22Rv1 (cell line): Measurements from ENCODE around the gene RAD21L1.

Experiments used
- H3K27ac ChIP-seq: fragments of 450-650 bp; 2 replicates; pipeline ENCODE4 v1.5.1; 2017
- CTCF ChIP-seq: fragments of 450-650 bp; IDR thresholded peaks from 2 replicates; pipeline ENCODE4 v1.5.1; 2017; ENCODE audit warnings: mild to moderate bottlenecking
- ZFX ChIP-seq: fragments of 450-650 bp; IDR thresholded peaks from 2 replicates; pipeline ENCODE4 v1.6.1; 2017; ENCODE audit warnings: antibody characterized with exemption, borderline replicate concordance

RAD21L1 gene

GRCh38 chr20:1184260-1184637, 41.6 kb upstream of the RAD21L1 start:
- TF ChIP-seq CTCF (no peak), ZFX (no peak)
- H3K27ac ChIP-seq = no peak overlapping the region

- peak within 1 kb of the TSS; percentile 29; the same call in 1 of the 2 replicates for H3K27ac ChIP-seq
- no peak for TF ChIP-seq ZFX
- TF ChIP-seq CTCF = no peak
Measured at GRCh38 chr20:1184638-1185315, 41.1 kb upstream of the RAD21L1 start, which contains the start of gene TMEM74B. Gene TMEM74B (minus strand): TSS chr20:1184981. CDS start chr20:1183801, 1,180 bp downstream.

GRCh38 chr20:1185316-1185741, 40.5 kb upstream of the RAD21L1 start:
- TF ChIP-seq ZFX = no peak
- no peak for TF ChIP-seq CTCF
- peak overlapping the region; percentile 29; the same call in 1 of the 2 replicates for H3K27ac ChIP-seq

- peak; percentile 83 for TF ChIP-seq CTCF
- TF ChIP-seq ZFX = no peak
- H3K27ac ChIP-seq = no peak overlapping the region
Measured at GRCh38 chr20:1185790-1186334, 40.0 kb upstream of the RAD21L1 start.

- no peak for TF ChIP-seq CTCF
- no peak for TF ChIP-seq ZFX
- no peak overlapping the region for H3K27ac ChIP-seq
Measured at GRCh38 chr20:1186367-1186991, 39.4 kb upstream of the RAD21L1 start.

- H3K27ac ChIP-seq = no peak overlapping the region
- no peak for TF ChIP-seq ZFX
- TF ChIP-seq CTCF = no peak
Measured at GRCh38 chr20:1187605-1188171, 38.2 kb upstream of the RAD21L1 start.
